Measurements from ENCODE around the gene ADAMTS3.
A peak's percentile ranks its signal among the peaks of the same experiment; 100 is the strongest.

ADAMTS3 gene

GRCh38 chr4:72275381-72275780, 293.6 kb downstream of the ADAMTS3 start:
- DNase-seq, result no peak

- no peak for DNase-seq
Measured at GRCh38 chr4:72274251-72274650, 294.8 kb downstream of the ADAMTS3 start.

GRCh38 chr4:72255269-72255668, 313.8 kb downstream of the ADAMTS3 start:
- DNase-seq, result no peak

DNA sequence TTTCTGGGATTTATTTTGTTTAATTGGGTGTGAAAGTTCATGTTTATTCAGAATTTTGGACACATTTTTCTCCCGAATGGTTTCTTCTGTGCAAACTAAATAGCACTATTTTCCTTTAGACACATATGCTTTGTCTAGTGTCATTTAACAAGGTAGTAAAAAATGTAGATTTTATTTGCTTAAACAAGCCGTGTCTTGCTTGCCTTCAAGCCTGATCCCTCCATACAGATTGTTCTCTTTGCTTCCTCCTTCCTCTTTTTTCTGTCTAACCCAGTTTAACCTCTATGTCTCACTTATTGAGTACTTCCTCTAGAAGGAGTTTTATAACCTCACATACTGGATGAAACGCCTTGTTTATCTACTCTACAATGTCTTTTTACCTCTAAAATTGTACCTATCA, 325.4 kb downstream of the ADAMTS3 start:
- peak; percentile 48 for DNase-seq

DNA sequence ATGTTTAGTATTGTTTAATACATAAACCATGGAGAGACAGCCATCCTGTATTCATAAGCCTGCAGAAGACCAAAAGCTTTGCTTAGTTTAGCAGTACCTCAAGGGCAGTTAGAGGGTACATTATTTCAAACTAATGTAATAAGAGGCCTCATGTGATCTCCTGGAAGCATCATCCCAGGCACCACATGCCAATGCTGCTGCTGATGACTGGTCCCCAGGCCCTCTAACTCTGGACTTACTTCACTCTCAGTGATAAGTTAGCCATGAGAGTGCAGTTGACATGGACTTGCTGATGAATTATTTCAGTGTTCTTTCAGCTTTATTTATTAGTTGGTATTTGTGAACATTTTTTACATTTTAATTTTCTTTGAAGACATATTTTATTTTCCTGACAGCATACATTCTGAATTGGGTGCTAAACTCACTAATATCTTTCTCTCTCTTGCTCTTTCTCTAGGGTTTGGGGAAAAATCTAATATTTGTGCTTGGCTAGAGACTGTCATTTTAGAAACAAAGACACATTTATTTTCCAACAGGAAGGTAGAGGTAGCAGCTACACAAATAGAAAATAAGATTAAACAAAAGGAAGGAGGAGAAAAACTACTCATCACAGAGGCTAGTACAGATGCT, 329.4 kb downstream of the ADAMTS3 start:
- no peak for DNase-seq

Data from NCI-H526 treated with DMSO at 0.1 percent for 48 hours (cell line).